Right lung (tissue), 5 donors: ENCODE measurements around the gene LSAMP. TPM values are rescaled to one million over a fixed set of nuclear protein-coding genes. Genes with fewer than 3 reads are reported as not detected.

Experiments
- DNase-seq, 2 donors: peaks; one replicate each; pipeline ENCODE4 v3.0.0-alpha.2; 2013
- polyA plus RNA-seq, 5 donors: library from polyadenylated mRNA; unstranded; fragments of 120-200 nt; gene quantifications; one replicate each; pipeline versions ENCODE4 v1.2.1 to v1.2.3, GENCODE V29; 2013; ENCODE audit warnings: inconsistent platforms in 1 of 5, low replicate concordance in 1 of 5; ENCODE audit not compliant: insufficient read length in 5 of 5, insufficient read depth in 1 of 5

The LSAMP gene
- polyA plus RNA-seq, 5 donors, result 10.8 to 30.4 (median 28.0) TPM

DNA sequence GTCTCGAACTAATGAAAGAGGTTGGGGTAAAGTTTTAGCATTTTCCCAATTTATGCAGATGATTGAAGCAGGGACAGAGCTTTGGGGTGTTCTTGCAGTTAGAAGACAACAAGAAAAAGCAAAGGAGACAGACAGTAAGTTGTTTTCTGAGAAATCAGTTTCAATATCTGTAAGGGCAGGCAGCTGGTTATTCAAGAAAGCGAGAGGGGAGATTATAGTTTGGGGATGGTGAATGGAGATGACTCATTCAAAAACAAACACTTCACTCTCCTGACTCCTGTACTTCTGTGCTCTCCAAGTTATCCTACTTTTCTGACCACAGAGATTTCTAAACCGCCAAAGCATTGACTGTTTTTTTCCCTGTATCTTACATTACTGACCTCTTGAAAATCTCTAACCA, 469.9 kb downstream of the LSAMP start:
- no peak for DNase-seq

DNA sequence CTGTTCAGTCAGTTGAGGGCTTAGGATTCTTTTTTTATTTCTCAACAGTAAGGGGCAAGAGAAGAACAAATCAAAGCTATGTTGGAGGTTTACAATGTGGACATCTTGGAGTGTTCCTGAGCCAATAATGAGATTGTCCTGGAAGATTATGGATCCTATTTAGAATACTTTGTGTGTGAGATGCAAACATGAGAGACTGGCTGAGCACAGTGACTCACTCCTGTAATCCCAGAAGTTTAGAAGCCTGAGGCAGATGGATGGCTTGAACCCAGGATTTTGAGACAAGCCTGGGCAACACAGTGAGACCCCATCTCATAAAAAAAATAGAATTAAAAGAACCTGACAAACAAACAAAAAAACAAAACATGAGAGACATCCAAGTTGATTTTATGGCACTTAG, 470.3 kb downstream of the LSAMP start:
- DNase-seq, result no peak

GRCh38 chr3:115968871-115969270, 476.4 kb downstream of the LSAMP start:
- no peak for DNase-seq

DNA sequence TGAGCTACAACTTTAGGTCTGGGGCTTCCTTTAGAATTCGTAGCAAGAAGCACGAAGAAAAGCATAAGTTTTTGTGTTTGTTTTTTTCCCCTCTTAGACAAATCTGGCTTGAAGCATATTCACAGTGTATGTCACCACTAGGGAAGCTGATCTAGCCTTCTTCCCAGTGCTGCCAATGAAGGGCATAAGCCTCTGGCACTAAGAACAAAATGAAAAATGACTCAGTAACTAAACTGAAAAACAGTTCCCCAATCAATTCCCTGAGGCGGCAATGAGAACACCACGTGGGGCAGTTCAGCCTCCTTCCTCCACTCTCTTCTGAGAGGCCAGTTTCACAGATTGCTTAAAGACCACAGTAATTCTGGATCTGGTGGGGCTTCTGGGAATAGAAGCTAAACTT, 483.9 kb downstream of the LSAMP start:
- no peak for DNase-seq

- DNase-seq, result no peak
These were observed 484.5 kb downstream of the LSAMP start for GRCh38 chr3:115960799-115961198.

DNA sequence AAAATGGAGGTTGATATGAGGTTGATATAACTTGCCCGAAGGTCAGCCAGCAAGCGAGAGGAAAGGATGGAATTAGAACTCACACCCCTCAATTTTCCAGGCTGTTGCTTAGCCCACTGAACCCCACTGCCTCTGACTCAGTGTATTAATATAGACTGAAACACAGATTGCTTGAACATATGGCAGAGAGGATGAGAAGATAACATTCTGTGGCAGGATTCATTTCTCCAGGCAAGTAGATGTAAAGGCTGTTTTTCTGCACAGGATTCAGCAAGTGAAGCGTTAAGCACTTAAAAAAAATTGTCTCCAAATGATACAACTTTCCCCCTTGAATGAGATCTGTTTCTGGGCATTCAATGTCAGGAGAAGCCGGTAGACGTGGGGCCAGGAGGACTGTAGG, 486.8 kb downstream of the LSAMP start:
- DNase-seq, result no peak

DNA sequence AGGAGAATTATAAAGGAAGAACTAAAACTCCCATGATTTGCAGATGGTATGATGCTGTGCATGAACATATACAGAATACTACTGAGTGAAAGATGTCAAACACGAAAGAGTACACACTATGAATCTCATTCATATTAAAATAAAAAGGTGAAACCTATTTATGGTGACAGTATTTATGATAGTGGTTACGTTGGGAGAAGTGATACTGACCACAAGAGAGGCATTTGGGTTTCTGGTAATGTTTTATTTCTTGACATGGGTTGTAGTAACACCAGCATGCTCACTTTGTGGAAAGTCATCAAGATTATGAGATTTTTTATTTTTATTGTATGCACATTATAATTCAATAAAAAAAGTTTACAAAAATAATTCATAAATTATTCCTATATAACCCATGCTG, 498.0 kb downstream of the LSAMP start:
- DNase-seq, result no peak

GRCh38 chr3:115943579-115943978, 501.7 kb downstream of the LSAMP start:
- no peak for DNase-seq

DNA sequence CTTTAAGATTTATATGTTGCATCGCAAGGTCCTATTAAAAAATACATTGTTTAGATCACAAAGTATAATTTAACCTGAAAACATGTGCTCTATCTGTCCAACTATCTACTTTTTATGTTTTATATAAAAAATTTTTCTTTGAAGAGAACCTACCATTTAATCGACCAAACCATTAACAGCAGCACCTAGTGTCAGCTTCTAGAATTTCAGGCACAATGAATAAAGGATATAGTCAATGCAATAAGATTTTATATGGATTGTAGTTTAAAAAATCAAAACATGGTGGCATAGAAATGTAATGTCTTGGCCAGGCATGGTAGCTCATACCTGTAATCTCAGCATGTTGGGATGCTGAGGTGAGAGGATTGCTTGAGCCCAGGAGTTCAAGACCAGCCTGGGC, 508.2 kb downstream of the LSAMP start:
- DNase-seq, result no peak

- no peak for DNase-seq
These were observed 512.5 kb downstream of the LSAMP start for GRCh38 chr3:115932807-115933206.

GRCh38 chr3:115931581-115931980, 513.7 kb downstream of the LSAMP start:
- DNase-seq, result no peak

DNA sequence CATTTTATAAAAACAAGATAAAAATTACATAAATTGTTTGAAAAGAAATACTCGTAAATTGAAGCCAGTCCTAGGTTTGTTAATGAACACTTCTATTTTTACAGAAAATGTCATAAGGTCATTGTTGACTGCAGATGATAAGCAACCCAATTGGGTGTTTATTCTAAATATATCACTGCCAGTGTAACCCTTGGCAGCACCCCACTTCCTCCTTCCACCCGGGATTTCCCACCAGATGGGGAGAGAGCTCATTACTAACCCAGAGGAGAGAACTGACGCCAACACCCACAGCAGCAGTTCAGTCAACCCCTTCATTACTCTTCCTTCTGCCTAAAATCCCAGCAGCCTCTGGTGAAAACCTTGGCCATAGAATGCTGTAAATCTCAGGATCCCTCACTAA, 514.4 kb downstream of the LSAMP start:
- no peak for DNase-seq

DNA sequence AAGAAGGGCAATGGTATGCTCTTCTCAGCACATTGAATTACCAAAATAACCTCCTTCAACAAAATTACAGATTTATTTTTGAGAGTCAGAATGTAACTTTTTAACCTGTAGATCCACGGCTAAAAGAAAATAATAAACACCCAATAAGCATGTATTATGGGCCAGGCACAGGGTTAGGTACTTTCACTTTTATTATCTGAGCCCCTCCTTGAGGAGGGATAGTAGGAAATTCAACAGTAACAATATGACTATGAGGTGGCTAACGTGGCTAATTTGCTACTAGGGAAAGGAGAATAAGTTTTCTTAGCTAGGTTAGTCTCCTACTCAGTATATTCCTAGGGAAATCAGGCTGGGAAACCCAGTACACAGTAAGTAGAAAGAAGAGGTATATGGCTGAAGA, 515.1 kb downstream of the LSAMP start:
- no peak for DNase-seq

DNA sequence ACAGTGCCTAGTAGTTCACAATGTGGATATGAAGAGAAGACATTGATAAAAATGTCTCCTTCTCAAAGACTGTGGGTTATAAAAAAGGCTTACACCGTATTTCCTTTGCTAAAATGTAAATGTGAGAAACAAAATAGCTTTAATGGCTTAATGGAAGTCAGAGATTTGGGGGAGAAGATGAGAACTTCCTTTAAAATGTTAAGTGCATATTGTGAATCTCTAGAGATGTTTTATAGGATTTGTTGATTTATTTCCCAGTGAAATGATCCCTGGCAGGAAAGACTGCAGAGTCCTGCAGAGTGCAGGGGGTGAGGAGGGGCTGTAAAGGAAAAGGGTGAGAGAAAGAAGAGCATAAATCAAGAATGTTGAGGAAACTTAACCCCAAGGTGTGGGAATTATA, 516.9 kb downstream of the LSAMP start:
- no peak for DNase-seq

DNA sequence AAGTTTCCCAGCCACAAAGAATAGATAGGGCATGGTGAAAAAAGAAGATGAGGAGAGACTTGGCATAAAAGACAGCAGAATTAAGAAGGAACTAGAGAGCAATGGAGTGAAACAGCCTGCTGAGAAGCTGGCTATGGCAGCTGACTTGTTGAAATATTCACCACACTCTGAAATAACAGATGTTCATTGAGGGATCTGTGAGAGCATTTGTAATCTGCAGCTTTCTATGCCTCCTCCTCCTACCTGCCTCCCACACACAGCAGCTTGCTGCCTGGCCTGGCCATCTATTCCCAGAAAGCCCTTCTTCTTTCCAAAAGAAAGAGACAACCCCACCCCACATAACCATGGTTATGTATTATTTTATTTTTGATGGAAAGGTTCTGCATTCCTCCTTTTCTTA, 518.1 kb downstream of the LSAMP start:
- no peak for DNase-seq

DNA sequence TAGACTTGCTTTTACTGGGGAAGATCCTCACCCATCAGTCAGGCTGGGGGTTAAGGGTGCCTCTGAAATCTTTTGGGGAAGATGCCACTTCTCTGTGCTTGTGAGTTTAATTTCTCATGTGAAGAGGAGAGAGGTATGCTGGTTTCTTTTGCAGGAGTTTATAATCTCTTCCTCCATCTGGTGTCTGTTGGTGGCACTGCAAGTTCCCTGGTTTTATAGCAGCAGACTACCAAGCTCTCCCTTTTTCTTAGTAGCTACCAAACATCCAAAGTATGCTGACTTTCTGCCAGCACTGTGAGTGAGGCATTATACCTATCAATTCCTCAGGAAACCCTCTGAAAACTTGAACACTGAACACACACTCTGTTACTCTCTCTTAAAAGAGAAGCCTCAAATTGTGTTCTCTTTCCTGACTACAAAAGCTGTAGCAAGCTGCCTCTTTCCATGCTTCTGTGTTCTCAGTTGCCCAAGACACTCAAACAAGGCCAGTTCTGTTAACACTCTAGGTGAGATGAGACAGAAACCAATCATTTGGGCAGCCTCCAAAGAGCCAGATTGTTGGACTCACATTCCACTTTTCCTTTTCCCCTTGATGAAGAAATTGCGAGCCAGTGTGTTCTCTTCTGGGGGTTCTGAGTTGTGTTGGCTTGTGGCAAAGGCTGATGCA, 522.5 kb downstream of the LSAMP start:
- no peak for DNase-seq

DNA sequence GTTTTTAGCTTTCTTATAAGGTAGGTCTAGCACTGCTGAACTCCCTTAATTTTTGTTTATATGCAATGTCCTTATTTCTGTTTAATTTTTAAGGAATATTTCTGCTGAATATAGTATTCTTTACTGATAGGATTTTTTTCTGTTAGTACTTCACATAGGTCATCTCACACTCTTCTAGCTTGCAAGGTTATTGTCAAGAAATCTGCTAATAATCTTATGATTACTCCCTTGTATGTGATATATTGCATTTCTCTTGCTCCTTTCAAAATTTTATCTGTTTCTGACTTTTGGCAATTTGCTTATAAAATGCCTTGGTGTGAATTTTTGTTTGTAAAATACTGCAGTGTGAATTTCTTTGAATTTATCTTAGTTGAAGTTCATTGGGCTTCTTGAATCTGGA, 523.6 kb downstream of the LSAMP start:
- no peak for DNase-seq

DNA sequence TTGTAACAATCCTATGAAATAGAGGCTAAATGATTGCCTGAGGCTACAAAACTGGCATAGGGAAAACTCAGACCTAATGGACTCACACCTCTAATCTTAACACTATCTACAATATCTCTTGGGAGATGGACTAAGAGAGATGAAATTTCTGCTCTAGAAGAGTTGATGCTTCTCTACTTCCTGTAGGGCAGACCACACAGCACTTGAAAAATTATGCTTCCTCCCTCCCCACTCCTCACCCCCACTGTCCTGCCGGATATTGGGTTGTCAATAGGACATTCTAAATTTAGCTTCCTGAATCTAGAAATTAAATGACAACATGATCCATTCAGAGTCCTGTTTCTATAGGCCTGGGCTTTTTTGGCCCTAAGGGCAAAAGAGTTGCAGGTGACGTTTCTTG, 526.4 kb downstream of the LSAMP start:
- no peak for DNase-seq

DNA sequence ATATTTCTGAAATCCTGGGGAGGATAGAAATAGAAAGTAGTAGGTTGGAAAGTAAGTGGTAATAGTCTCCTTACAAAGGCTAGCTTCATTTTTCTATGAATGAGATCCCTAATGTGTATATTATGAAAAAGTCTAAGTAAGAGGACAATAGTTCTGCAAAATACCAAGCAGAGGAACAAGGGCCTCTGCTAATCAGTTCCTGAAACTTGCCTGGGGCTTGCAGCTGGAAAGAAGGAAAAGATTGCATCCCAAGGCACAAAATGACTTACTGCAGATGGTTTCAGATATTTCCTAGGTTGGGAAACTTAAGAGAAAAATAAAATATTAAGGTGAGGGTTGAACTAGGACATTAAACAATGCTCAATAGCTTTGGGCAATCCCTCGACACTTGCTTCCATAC, 528.4 kb downstream of the LSAMP start:
- no peak for DNase-seq

DNA sequence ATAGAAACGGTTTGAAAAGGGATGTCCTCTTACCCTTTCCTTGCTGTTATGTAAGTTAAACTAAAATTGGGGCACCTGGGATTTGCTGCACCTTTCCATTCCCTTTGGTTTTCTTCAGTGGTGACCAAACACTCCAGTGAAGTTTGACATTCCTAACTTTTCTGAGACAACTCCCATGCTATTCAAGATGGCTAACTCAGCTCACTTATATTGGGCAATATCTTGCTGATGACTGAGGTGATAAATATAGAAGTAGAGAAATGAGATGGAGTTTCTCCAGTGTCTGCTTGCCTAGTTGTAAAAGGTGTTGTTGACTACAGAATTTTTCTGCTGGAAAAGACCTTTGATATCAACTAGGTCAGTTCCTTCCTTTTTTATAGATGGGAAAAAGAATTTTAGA, 530.2 kb downstream of the LSAMP start:
- DNase-seq, result no peak

DNA sequence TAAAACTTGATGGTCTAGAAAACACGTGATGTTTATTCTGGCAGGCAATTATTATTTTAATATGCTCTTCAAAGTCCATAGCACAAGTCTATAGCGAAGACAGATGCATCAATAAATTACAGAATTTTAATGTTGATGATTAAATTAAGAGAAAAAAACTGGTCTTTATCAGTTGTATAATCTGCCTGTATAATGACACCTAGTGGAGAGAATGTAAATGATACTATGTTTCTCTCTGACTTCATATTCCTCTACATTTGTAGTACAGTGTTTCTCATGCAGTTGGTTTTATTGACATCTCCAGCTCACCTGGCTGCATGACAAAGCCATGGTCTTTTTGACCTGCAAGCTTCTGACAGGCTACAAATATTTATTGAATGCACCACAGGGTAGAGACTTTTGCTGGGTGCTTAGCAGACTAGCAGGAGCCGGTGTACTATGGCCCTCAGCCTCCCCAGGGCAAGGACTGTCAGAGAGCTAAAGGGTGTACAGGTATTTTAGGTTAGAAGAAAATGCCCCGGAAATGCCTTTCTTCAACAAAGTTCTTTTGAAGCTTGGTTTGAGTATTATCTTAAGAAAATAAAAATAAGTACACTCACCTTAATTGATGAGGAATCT, 532.1 kb downstream of the LSAMP start:
- no peak for DNase-seq

GRCh38 chr3:115912372-115912771, 532.9 kb downstream of the LSAMP start:
- DNase-seq, result peak; percentile 20 to 29

DNA sequence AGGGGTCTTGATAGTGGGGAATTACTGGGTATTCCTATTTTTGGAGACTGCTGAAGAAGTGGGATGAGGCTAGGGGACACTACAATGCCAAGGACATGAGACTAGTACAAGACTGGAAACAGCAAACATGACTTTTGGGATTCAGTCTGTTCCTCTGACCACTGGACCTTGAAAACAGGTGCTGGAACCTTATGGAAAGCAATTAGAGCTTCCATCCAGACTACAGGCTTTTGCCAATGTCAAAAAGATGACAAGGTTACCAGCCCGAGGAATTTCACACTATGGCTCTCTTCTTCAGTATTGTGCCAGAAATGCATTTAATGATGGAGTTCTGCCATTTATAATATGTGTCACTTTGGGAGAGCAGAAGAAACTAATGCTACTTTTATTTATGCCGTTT, 539.4 kb downstream of the LSAMP start:
- DNase-seq, result no peak

DNA sequence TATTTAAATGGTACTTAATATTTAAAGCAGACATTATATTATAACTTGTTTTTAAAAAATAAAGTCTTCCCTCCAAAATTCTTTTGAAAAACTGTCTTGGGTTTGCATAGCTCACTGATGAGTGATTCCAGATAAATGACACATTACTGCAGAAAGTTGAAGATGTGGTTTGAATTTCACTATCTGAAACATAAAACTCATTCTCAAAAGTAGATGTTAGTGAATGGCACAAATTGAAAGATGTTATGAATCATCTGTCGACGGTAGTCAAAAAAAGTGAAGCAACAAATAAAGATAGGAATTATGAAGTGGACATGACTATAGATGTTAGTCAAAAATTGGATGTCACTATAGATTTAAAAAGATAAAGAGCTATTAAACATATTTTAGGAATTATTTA, 541.4 kb downstream of the LSAMP start:
- no peak for DNase-seq
